Neutrophil (primary cell): Measurements from ENCODE around the gene CHPF.
A peak's percentile ranks its signal among the peaks of the same experiment; 100 is the strongest.

Experiments
- H3K27ac ChIP-seq: fragments of 200-600 bp; sonication (generic); 2 replicates; pipeline ENCODE4 v1.5.1; 2016; ENCODE audit warnings: mild to moderate bottlenecking, moderate library complexity
- H3K27me3 ChIP-seq: fragments of 200-600 bp; sonication (generic); 2 replicates; pipeline ENCODE4 v1.6.0; 2016; ENCODE audit warnings: mild to moderate bottlenecking
- H3K36me3 ChIP-seq: fragments of 200-600 bp; sonication (generic); 2 replicates; pipeline ENCODE4 v1.5.1; 2017
- H3K4me1 ChIP-seq, 2 experiments: fragments of 200-600 bp in 1 of 2; sonication (generic) in 1 of 2; 1 replicate in 1 of 2; 2 replicates in 1 of 2; pipeline versions ENCODE4 v1.5.1 to v1.6.1; 2013 to 2016; ENCODE audit warnings: low read depth in 1 of 2, low read length in 1 of 2, mild to moderate bottlenecking in 1 of 2, moderate library complexity in 1 of 2; ENCODE audit not compliant: control insufficient read depth in 1 of 2, insufficient read depth in 1 of 2
- H3K4me3 ChIP-seq, 2 experiments: fragments of 200-600 bp in 1 of 2; sonication (generic) in 1 of 2; 1 replicate in 1 of 2; 2 replicates in 1 of 2; pipeline ENCODE4 v1.5.1; 2013 to 2016; ENCODE audit warnings: low read depth in 1 of 2, low read length in 1 of 2, mild to moderate bottlenecking in 1 of 2, moderate library complexity in 1 of 2
- H3K9me3 ChIP-seq: fragments of 200-600 bp; sonication (generic); 2 replicates; pipeline ENCODE4 v1.5.1; 2016
- TF ChIP-seq, protein P1 (sequence below): fragments of 200-600 bp; sonication (generic); IDR thresholded peaks from 2 replicates; pipeline ENCODE4 v1.5.1; 2016; ENCODE audit warnings: antibody characterized with exemption

The CHPF gene

DNA sequence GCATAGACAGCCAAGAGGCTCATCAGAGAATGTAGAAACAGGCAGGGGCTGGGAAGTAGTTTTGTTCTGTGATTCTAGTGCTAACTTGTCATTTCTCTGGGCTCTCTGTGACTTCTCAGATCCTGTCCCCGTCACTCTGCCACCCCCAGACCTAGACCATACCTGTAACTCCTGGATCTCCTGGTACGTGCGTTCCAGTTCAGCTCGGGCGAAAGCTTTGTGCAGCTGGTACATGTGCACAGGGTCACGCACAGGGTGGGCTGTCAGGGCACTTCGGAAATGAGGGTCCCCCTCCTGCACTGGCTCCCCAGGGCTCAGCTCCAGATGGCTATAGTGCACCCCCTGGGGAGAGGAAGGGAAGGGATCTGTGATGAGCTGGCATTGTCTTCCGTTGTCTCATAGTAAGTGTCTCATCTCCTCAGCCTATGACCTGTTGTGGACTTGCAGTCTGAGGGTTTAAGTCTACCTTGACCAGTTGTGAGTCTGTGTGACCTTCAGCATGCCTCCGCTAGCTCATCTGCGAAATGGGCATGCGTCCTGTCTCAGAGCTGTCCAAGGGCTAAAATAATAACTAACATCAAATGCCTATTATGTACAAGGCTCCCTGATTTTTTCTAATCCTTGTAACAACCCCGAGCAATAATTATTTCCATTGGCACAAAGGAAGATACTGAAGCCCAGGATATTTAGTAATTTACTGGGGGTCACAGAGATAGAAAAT, 2.7 kb downstream of the CHPF start:
- Histone ChIP-seq H3K27me3 (peaks cover 83% of the 10 kb centered on the region), H3K27ac (no peak overlapping the region), H3K4me3 (peak overlapping the region in 1 of 2 experiments; percentile 42), H3K9me3 (no peaks in the 10 kb centered on the region), H3K36me3 (no peaks in the 10 kb centered on the region), H3K4me1 (peaks cover 15 to 23% of the 10 kb centered on the region in 2 experiments)
- TF ChIP-seq, protein P1, sequence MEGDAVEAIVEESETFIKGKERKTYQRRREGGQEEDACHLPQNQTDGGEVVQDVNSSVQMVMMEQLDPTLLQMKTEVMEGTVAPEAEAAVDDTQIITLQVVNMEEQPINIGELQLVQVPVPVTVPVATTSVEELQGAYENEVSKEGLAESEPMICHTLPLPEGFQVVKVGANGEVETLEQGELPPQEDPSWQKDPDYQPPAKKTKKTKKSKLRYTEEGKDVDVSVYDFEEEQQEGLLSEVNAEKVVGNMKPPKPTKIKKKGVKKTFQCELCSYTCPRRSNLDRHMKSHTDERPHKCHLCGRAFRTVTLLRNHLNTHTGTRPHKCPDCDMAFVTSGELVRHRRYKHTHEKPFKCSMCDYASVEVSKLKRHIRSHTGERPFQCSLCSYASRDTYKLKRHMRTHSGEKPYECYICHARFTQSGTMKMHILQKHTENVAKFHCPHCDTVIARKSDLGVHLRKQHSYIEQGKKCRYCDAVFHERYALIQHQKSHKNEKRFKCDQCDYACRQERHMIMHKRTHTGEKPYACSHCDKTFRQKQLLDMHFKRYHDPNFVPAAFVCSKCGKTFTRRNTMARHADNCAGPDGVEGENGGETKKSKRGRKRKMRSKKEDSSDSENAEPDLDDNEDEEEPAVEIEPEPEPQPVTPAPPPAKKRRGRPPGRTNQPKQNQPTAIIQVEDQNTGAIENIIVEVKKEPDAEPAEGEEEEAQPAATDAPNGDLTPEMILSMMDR: no peak

DNA sequence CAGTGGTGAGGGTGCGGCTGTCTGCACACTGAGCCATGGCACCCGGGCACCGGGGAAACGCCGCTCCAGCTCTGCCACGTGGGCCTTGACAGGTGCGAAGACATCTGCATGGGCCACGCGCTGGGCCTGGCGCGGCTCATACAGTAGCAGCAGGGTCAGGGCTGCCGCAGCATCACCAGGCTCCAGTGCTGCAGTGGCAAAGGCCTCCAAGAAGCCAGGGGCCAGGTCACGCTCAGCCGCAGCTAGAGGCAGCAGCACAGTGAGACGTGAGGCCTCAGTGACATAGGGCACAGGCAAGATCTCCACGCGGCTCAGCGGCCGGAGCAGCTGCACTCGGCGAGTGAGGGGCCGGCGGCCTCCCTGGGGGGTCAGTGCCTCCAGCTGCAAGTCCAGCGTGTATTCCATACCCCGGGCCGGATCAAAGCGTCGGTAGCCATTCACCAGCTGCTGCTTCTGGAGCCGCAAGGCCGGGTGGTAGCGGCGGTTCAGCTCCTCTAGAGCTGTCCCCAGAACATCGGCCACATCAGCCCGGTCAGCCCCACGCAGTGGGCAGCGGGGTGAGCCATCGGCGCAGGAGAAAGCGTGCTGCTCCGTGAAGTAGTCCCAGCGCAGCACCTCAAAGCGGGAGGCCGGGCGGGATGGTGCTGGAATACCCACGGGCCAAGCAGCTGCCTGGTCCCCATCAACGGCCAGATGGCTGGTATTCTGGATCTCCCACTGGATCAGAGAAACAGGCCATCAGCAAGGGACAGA, 3.5 kb downstream of the CHPF start:
- Histone ChIP-seq H3K4me3 (no peak overlapping the region), H3K36me3 (no peaks in the 10 kb centered on the region), H3K9me3 (no peaks in the 10 kb centered on the region), H3K27me3 (peaks cover 77% of the 10 kb centered on the region), H3K27ac (no peak overlapping the region), H3K4me1 (peaks cover 15 to 23% of the 10 kb centered on the region in 2 experiments)
- TF ChIP-seq, protein P1: no peak

DNA sequence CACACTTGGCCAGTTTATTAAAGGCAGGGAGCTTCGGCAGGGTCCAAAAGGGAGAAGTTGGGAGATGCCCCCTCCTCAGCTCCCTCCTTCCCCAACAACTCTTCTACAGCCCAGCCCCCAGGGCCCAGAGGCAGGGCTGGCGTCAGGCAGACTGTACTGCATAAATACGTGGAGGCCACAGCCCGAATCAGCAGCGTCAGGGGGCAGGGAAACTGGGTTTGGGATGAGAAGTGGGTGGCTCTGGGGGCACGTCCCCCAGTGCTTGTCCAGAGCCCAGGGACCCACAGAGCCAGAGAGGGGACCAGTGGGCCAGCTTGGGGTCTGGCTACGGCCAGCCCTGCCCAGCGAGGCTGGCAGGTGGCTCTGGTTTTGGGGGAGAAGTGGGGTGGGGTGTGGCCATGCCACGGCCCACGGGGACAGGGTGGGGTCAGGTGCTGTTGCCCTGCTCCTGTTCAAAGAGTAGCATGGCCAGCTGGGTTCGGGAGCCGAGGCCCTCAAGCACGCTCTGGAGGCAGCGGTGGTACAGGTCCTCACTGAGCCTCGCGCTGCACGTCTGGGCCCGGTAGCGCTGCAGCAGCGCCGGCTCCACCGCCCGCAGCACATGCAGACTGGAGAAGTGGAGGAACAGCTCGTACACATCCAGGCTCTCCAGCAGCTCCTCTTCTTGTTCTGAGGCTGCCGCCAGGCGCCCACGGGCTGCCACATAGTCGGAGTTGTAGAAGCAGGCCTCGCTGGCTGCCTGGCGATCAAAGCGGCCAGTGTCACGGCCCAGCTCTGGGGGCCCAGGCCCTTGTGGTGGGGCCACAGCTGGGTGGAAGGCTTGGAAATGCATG, 4.4 kb downstream of the CHPF start:
- Histone ChIP-seq H3K4me3 (no peak overlapping the region), H3K27me3 (peaks cover 73% of the 10 kb centered on the region), H3K27ac (no peak overlapping the region), H3K36me3 (no peaks in the 10 kb centered on the region), H3K4me1 (peaks cover 13 to 22% of the 10 kb centered on the region in 2 experiments), H3K9me3 (no peaks in the 10 kb centered on the region)
- TF ChIP-seq, protein P1: no peak

DNA sequence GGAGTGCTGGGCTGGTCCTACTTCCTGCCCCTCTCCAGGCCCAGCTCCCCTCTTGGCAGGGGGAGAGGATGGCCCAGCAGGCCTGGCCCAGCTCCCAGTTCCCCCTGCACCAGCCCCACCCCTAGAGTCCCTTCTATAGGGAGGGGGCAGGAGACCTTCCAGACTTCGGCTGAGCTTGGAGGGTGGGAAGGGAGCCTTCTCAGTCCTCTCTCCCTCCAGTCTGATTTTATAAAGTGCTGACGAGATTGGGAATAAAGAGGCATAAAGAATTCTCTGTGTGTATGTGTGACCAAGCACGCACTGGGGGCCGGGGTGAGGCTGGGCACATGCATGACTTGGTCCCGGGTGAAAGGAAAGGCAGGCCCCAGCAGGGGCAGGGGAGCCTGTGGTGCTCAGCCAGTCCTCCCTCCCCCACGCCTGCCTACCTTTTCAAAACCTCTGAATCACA, 5.1 kb downstream of the CHPF start:
- Histone ChIP-seq H3K36me3 (no peaks in the 10 kb centered on the region), H3K27ac (no peak overlapping the region), H3K9me3 (no peaks in the 10 kb centered on the region), H3K27me3 (peaks cover 70% of the 10 kb centered on the region), H3K4me3 (no peak overlapping the region), H3K4me1 (peaks cover 8 to 16% of the 10 kb centered on the region in 2 experiments)
- TF ChIP-seq, protein P1: no peak

DNA sequence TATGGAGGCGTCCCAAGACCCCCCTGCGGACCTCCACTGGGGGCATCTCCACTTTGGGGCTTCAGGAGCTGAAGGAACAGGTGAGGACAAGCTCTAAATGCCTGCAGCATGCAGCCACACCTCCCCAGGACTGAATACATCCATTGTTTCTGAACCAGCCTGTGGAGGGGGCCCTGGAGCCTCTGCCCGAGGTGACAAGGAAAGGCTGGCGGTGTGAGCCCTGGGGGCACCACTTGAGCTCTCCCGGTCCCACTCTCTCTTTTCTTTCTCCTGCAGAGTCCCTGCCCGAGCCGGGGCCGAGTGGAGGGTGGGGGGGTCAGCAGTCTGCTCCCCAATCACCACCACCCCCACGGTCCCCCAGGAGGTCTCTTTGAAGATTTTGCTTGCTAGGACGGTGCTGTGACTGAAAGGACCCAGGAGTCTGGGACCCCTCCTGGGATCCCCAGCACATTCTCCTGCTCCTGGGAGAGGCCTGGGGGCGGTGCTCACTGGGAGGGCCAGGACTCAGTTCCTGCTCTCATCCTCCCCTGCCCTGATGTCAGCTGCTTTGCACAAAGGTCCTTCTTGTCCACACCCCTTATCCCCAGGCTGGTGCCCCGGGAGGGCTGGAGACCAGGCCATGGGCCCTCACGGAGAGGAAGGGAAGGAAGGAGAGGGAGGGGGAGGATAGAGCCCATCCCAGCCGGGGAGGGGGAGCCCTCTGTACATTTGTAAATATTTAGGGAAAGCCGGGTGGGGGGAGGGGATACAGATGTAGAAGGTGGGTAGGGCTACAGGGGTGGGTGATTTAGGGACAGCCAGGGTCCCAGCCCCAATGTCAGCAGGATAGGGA, 5.7 kb downstream of the CHPF start:
- Histone ChIP-seq H3K9me3 (no peaks in the 10 kb centered on the region), H3K27me3 (peaks cover 68% of the 10 kb centered on the region), H3K4me3 (no peak overlapping the region), H3K36me3 (no peaks in the 10 kb centered on the region), H3K27ac (no peak overlapping the region), H3K4me1 (peaks cover 4 to 9% of the 10 kb centered on the region in 2 experiments)
- TF ChIP-seq, protein P1: no peak
